SK-N-SH (cell line): ENCODE data around the gene ZBTB24. TPM values are rescaled to one million over a fixed set of nuclear protein-coding genes. Genes with fewer than 3 reads are reported as not detected.

Source experiments
- CTCF ChIA-PET: fragments of 300-600, 350-600 bp; formaldehyde crosslinking; extraction: SDS; loops from one replicate; lab custom pipeline; 2021; lab: Yijun Ruan, JAX
- POLR2A ChIA-PET: fragments of 350-600 bp; sonication (Branson Sonifier 250); formaldehyde crosslinking; extraction: SDS; loops from one replicate; lab custom pipeline; 2020; ENCODE audit warnings: antibody characterized with exemption, inconsistent platforms; lab: Yijun Ruan, JAX
- DNase-seq: peaks from one replicate; pipeline ENCODE4 v3.0.0; 2012
- H2AFZ ChIP-seq: fragments of 200-600 bp; sonication (generic); 2 replicates; pipeline ENCODE4 v1.8.1; 2016; ENCODE audit warnings: antibody characterized with exemption, mild to moderate bottlenecking, low read depth
- H3F3A ChIP-seq: fragments of 200-600 bp; sonication (generic); replicated peaks from 2 replicates; pipeline ENCODE3; 2016; ENCODE audit warnings: antibody characterized with exemption, mild to moderate bottlenecking; ENCODE audit not compliant: insufficient read depth
- H3K27ac ChIP-seq, 2 experiments: fragments of 200-500 bp in 1 of 2; fragments of 200-600 bp in 1 of 2; sonication (Bioruptor generic) in 1 of 2; sonication (generic), shearing (Covaris generic) in 1 of 2; 2 replicates each; pipeline versions ENCODE4 v1.5.1 to v1.6.1; 2014 to 2016; ENCODE audit warnings: low read depth in 2 of 2, inconsistent platforms in 1 of 2, low read length in 1 of 2, mild to moderate bottlenecking in 1 of 2, mixed read lengths in 1 of 2
- H3K27me3 ChIP-seq: fragments of 200-600 bp; sonication (generic), shearing (Covaris generic); 2 replicates; pipeline ENCODE4 v1.6.1; 2016; ENCODE audit warnings: mixed run types; ENCODE audit not compliant: insufficient read depth
- H3K36me3 ChIP-seq, 2 experiments: fragments of 200-500 bp in 1 of 2; fragments of 200-600 bp in 1 of 2; sonication (Bioruptor generic) in 1 of 2; sonication (generic) in 1 of 2; replicated peaks in 1 of 2; 2 replicates each; pipeline versions ENCODE3 to v1.5.1; 2014 to 2016; ENCODE audit warnings: low read length in 1 of 2, mild to moderate bottlenecking in 1 of 2; ENCODE audit not compliant: insufficient read depth in 2 of 2, control insufficient read depth in 1 of 2
- H3K4me1 ChIP-seq, 2 experiments: fragments of 200-500 bp in 1 of 2; fragments of 200-600 bp in 1 of 2; sonication (Bioruptor generic) in 1 of 2; sonication (generic), shearing (Covaris generic) in 1 of 2; 2 replicates each; pipeline versions ENCODE4 v1.5.1 to v1.6.1; 2014 to 2016; ENCODE audit warnings: low read depth in 1 of 2, low read length in 1 of 2, mixed run types in 1 of 2; ENCODE audit not compliant: insufficient read depth in 2 of 2, control insufficient read depth in 1 of 2
- H3K4me2 ChIP-seq: fragments of 200-600 bp; sonication (generic), shearing (Covaris generic); 2 replicates; pipeline ENCODE4 v1.6.1; 2017; ENCODE audit warnings: mixed run types
- H3K4me3 ChIP-seq, 2 experiments: fragments of 200-500 bp in 1 of 2; fragments of 200-600 bp in 1 of 2; sonication (Bioruptor generic) in 1 of 2; sonication (generic), shearing (Covaris generic) in 1 of 2; 2 replicates each; pipeline versions ENCODE4 v1.5.1 to v1.8.1; 2014 to 2016; ENCODE audit warnings: low read depth in 2 of 2, inconsistent platforms in 1 of 2, low read length in 1 of 2, mild to moderate bottlenecking in 1 of 2, mixed read lengths in 1 of 2, moderate library complexity in 1 of 2
- H3K79me2 ChIP-seq: fragments of 200-600 bp; sonication (generic); 2 replicates; pipeline ENCODE4 v1.8.1; 2017; ENCODE audit warnings: mild to moderate bottlenecking; ENCODE audit not compliant: insufficient read depth
- H3K9ac ChIP-seq: fragments of 200-600 bp; sonication (generic); 2 replicates; pipeline ENCODE4 v1.6.1; 2017; ENCODE audit warnings: mixed run types
- H3K9me2 ChIP-seq: fragments of 200-600 bp; sonication (generic); 2 replicates; pipeline ENCODE4 v1.6.1; 2017; ENCODE audit warnings: mixed run types
- H3K9me3 ChIP-seq: fragments of 200-600 bp; sonication (generic); 2 replicates; pipeline ENCODE4 v1.6.1; 2017; ENCODE audit warnings: mixed run types, mild to moderate bottlenecking, moderate library complexity
- H4K20me1 ChIP-seq: fragments of 200-600 bp; sonication (generic); 2 replicates; pipeline ENCODE4 v1.6.1; 2017; ENCODE audit warnings: mild to moderate bottlenecking, mixed run types; ENCODE audit not compliant: insufficient read depth
- CHD2 ChIP-seq: fragments of 150-350 bp; IDR thresholded peaks from 2 replicates; pipeline ENCODE4 v1.6.1; 2018; ENCODE audit warnings: low read length; ENCODE audit not compliant: partially characterized antibody
- EZH2phosphoT487 ChIP-seq: fragments of 200-600 bp; sonication (generic); IDR thresholded peaks from 2 replicates; pipeline ENCODE4 v1.6.1; 2017; ENCODE audit warnings: low read depth, mixed run types, mild to moderate bottlenecking, antibody characterized with exemption, moderate library complexity, borderline replicate concordance
- GABPA ChIP-seq: IDR thresholded peaks from 2 replicates; pipeline ENCODE4 v1.4.0; 2012; ENCODE audit warnings: low read depth, mild to moderate bottlenecking
- GATA2 ChIP-seq: sonication (generic); formaldehyde crosslinking; IDR thresholded peaks from 2 replicates; pipeline ENCODE4 v1.5.0; 2020; ENCODE audit warnings: mild to moderate bottlenecking, missing genetic modification reagents
- IRF3 ChIP-seq: fragments of 150-350 bp; IDR thresholded peaks from 2 replicates; pipeline ENCODE4 v1.6.1; 2016; ENCODE audit warnings: mild to moderate bottlenecking, low read depth, low read length
- MEF2A ChIP-seq: IDR thresholded peaks from 2 replicates; pipeline ENCODE4 v1.4.0; 2012; ENCODE audit warnings: low read depth, borderline replicate concordance
- MXI1 ChIP-seq: IDR thresholded peaks from 2 replicates; pipeline ENCODE4 v1.6.1; 2012; ENCODE audit warnings: mild to moderate bottlenecking, low read depth, low read length, improper control_type of control experiment
- NFIC ChIP-seq: IDR thresholded peaks from 2 replicates; pipeline ENCODE4 v1.4.0; 2012; ENCODE audit warnings: borderline replicate concordance
- POLR2AphosphoS5 ChIP-seq: IDR thresholded peaks from 2 replicates; pipeline ENCODE4 v1.6.1; 2012; ENCODE audit warnings: low read depth, low read length
- RAD21 ChIP-seq: IDR thresholded peaks from 2 replicates; pipeline ENCODE4 v1.6.1; 2012; ENCODE audit warnings: mild to moderate bottlenecking, low read length
- RCOR1 ChIP-seq: fragments of 150-350 bp; IDR thresholded peaks from 2 replicates; pipeline ENCODE4 v1.6.1; 2017; ENCODE audit warnings: antibody characterized with exemption, low read length
- REST ChIP-seq: IDR thresholded peaks from 2 replicates; pipeline ENCODE4 v1.6.1; 2012; ENCODE audit warnings: mild to moderate bottlenecking, low read depth, low read length, moderate library complexity
- RFX5 ChIP-seq: IDR thresholded peaks from 2 replicates; pipeline ENCODE4 v1.6.1; 2012; ENCODE audit warnings: mild to moderate bottlenecking, improper control_type of control experiment, low read length
- RXRA ChIP-seq: IDR thresholded peaks from 2 replicates; pipeline ENCODE4 v1.4.0; 2012; ENCODE audit warnings: low read depth, mild to moderate bottlenecking, borderline replicate concordance
- SIN3A ChIP-seq: IDR thresholded peaks from 2 replicates; pipeline ENCODE4 v1.6.1; 2012; ENCODE audit warnings: low read depth, mild to moderate bottlenecking, low read length, moderate library complexity, borderline replicate concordance
- SMC3 ChIP-seq: IDR thresholded peaks from 2 replicates; pipeline ENCODE4 v1.6.1; 2012; ENCODE audit warnings: low read depth, low read length, improper control_type of control experiment
- TAF1 ChIP-seq: IDR thresholded peaks from 2 replicates; pipeline ENCODE4 v1.6.1; 2012; ENCODE audit warnings: low read depth, mild to moderate bottlenecking, low read length, moderate library complexity, borderline replicate concordance
- TCF12 ChIP-seq: IDR thresholded peaks from 2 replicates; pipeline ENCODE4 v1.4.0; 2012
- WGBS: methylation state at CpG from one replicate; pipeline ENCODE4 v1.1.6; 2017; ENCODE audit warnings: low lambda C conversion rate; 5-methylcytosine and 5-hydroxymethylcytosine counted together
- polyA plus RNA-seq, 3 experiments: library from polyadenylated mRNA; depleted of rRNA; stranded (reverse); fragments of >200 nt; gene quantifications; 2 replicates each; pipeline ENCODE4 v1.2.3, GENCODE V29; 2012
- TF ChIP-seq, protein P1 (sequence below): IDR thresholded peaks from 2 replicates; pipeline ENCODE4; 2012
- TF ChIP-seq, protein P2 (sequence below): fragments of 200-600 bp; sonication (generic); IDR thresholded peaks from 2 replicates; pipeline ENCODE4 v1.6.1; 2017; ENCODE audit warnings: antibody characterized with exemption, mild to moderate bottlenecking, moderate library complexity
- TF ChIP-seq, protein P3 (sequence below): IDR thresholded peaks from 2 replicates; pipeline ENCODE4 v1.4.0; 2012; ENCODE audit warnings: low read depth, borderline replicate concordance

Gene ZBTB24
- polyA plus RNA-seq, 1 of the 3 experiments (the other 2 are of a cell fraction): 1.7 TPM

DNA sequence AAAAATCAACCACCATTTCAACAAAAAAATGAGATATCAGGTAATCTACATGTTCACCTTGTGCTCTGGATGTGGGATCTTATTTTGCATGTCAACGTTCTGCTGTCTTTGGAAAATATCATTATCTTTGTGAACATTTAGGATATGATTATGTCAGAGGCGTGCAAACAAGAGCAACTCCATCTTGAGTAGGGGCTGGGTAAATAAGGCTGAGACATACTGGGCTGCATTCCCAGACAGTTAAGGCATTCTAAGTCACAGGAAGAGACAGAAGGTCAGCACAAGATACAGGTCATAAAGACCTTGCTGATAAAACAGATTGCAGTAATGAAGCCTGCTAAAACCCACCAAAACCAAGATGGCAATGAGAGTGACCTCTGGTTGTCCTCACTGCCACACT, 28.8 kb upstream of the ZBTB24 start:
- peaks cover 4% of the 10 kb centered on the region for H3F3A ChIP-seq

GRCh38 chr6:109510358-109510757, 27.3 kb upstream of the ZBTB24 start:
- Histone ChIP-seq H3F3A (peaks cover 4% of the 10 kb centered on the region), H3K9me3 (no peaks in the 10 kb centered on the region), H4K20me1 (no peaks in the 10 kb centered on the region), H3K27ac (no peak overlapping the region), H3K36me3 (no peaks in the 10 kb centered on the region), H2AFZ (no peak overlapping the region), H3K4me3 (no peak overlapping the region), H3K27me3 (no peaks in the 10 kb centered on the region), H3K4me2 (no peak overlapping the region), H3K9me2 (no peaks in the 10 kb centered on the region), H3K79me2 (no peaks in the 10 kb centered on the region), H3K4me1 (peaks cover 0 to 11% of the 10 kb centered on the region in 2 experiments; a peak in 1 of 4 replicates), H3K9ac (no peak overlapping the region)
- TF ChIP-seq EZH2phosphoT487: no peak
- TF ChIP-seq MXI1: no peak
- TF ChIP-seq IRF3: no peak
- TF ChIP-seq RCOR1: no peak
- TF ChIP-seq TCF12: no peak
- TF ChIP-seq POLR2AphosphoS5: no peak
- TF ChIP-seq, protein P1, sequence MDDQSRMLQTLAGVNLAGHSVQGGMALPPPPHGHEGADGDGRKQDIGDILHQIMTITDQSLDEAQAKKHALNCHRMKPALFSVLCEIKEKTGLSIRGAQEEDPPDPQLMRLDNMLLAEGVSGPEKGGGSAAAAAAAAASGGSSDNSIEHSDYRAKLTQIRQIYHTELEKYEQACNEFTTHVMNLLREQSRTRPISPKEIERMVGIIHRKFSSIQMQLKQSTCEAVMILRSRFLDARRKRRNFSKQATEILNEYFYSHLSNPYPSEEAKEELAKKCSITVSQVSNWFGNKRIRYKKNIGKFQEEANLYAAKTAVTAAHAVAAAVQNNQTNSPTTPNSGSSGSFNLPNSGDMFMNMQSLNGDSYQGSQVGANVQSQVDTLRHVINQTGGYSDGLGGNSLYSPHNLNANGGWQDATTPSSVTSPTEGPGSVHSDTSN: no peak
- no peak for TF ChIP-seq RFX5
- TF ChIP-seq, protein P2, sequence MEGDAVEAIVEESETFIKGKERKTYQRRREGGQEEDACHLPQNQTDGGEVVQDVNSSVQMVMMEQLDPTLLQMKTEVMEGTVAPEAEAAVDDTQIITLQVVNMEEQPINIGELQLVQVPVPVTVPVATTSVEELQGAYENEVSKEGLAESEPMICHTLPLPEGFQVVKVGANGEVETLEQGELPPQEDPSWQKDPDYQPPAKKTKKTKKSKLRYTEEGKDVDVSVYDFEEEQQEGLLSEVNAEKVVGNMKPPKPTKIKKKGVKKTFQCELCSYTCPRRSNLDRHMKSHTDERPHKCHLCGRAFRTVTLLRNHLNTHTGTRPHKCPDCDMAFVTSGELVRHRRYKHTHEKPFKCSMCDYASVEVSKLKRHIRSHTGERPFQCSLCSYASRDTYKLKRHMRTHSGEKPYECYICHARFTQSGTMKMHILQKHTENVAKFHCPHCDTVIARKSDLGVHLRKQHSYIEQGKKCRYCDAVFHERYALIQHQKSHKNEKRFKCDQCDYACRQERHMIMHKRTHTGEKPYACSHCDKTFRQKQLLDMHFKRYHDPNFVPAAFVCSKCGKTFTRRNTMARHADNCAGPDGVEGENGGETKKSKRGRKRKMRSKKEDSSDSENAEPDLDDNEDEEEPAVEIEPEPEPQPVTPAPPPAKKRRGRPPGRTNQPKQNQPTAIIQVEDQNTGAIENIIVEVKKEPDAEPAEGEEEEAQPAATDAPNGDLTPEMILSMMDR: no peak
- no peak for TF ChIP-seq TAF1
- no peak for TF ChIP-seq SMC3
- TF ChIP-seq NFIC: no peak
- no peak for TF ChIP-seq CHD2
- no peak for TF ChIP-seq REST
- TF ChIP-seq, protein P3, sequence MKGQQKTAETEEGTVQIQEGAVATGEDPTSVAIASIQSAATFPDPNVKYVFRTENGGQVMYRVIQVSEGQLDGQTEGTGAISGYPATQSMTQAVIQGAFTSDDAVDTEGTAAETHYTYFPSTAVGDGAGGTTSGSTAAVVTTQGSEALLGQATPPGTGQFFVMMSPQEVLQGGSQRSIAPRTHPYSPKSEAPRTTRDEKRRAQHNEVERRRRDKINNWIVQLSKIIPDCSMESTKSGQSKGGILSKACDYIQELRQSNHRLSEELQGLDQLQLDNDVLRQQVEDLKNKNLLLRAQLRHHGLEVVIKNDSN: no peak
- TF ChIP-seq GATA2 (CRISPR knock-in tag): no peak
- TF ChIP-seq MEF2A: no peak
- no peak for TF ChIP-seq RAD21
- no peak for TF ChIP-seq GABPA
- TF ChIP-seq RXRA: no peak
- no peak for DNase-seq
- 38% methylated on average over 1 of the region's 1 CpG for WGBS
- POLR2A ChIA-PET: no interaction called here
- CTCF ChIA-PET: interaction anchor here (0.9 kb wide), 1 partner anchor 880 kb away, joined by 3 read pairs; no protein-coding TSS in a partner anchor

More for the DNA sequence above, 28.8 kb upstream of the ZBTB24 start:
- no peak overlapping the region for H3K9ac ChIP-seq
- no peaks in the 10 kb centered on the region for H3K36me3 ChIP-seq
- no peak for DNase-seq
- no peaks in the 10 kb centered on the region for H3K9me2 ChIP-seq
- H2AFZ ChIP-seq: 0 out of 2 replicates have a peak overlapping the region, but pooled peaks have one; percentile 5
- peaks cover 0 to 23% of the 10 kb centered on the region in 2 experiments; a peak in 1 of 4 replicates for H3K4me1 ChIP-seq
- H3K79me2 ChIP-seq: no peaks in the 10 kb centered on the region
- WGBS: 33% methylated on average over 2 of the region's 2 CpGs
- H3K4me2 ChIP-seq: no peak overlapping the region
- no peak overlapping the region for H3K27ac ChIP-seq
- no peak overlapping the region for H3K4me3 ChIP-seq
- H3K27me3 ChIP-seq: no peaks in the 10 kb centered on the region
- no peaks in the 10 kb centered on the region for H3K9me3 ChIP-seq
- no peak for TF ChIP-seq SMC3
- TF ChIP-seq SIN3A: no peak
- ChIA-PET POLR2A (no interaction called here), CTCF (no interaction called here)
- H4K20me1 ChIP-seq: no peaks in the 10 kb centered on the region
